ENCODE data around the gene ZNF503.

- TF ChIP-seq CTCF (IDR thresholded peaks at IDR 0.05): no peak
- no peak for TF ChIP-seq POLR2A (IDR thresholded peaks at IDR 0.05)
- no peak for TF ChIP-seq EP300 (IDR thresholded peaks at IDR 0.05)
These were observed 40.1 kb upstream of the ZNF503 start for GRCh38 chr10:75441682-75442081.
